Posterior cingulate gyrus (tissue), 11 donors: Measurements from ENCODE around the gene UGGT1.

Experiments
- DNase-seq, 10 donors: peaks; one replicate each; pipeline versions ENCODE4 v3.0.0 to v3.0.0-alpha.2; 2020 to 2021; ENCODE audit warnings: mixed read lengths in 3 of 10
- intact Hi-C: fragments of 100-400 bp; cut with DNase I; formaldehyde crosslinking; loops from one replicate; pipeline ENCODE4 v1.15.1; 2023

UGGT1 gene, protein sequence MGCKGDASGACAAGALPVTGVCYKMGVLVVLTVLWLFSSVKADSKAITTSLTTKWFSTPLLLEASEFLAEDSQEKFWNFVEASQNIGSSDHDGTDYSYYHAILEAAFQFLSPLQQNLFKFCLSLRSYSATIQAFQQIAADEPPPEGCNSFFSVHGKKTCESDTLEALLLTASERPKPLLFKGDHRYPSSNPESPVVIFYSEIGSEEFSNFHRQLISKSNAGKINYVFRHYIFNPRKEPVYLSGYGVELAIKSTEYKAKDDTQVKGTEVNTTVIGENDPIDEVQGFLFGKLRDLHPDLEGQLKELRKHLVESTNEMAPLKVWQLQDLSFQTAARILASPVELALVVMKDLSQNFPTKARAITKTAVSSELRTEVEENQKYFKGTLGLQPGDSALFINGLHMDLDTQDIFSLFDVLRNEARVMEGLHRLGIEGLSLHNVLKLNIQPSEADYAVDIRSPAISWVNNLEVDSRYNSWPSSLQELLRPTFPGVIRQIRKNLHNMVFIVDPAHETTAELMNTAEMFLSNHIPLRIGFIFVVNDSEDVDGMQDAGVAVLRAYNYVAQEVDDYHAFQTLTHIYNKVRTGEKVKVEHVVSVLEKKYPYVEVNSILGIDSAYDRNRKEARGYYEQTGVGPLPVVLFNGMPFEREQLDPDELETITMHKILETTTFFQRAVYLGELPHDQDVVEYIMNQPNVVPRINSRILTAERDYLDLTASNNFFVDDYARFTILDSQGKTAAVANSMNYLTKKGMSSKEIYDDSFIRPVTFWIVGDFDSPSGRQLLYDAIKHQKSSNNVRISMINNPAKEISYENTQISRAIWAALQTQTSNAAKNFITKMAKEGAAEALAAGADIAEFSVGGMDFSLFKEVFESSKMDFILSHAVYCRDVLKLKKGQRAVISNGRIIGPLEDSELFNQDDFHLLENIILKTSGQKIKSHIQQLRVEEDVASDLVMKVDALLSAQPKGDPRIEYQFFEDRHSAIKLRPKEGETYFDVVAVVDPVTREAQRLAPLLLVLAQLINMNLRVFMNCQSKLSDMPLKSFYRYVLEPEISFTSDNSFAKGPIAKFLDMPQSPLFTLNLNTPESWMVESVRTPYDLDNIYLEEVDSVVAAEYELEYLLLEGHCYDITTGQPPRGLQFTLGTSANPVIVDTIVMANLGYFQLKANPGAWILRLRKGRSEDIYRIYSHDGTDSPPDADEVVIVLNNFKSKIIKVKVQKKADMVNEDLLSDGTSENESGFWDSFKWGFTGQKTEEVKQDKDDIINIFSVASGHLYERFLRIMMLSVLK (N-terminal part only)

DNA sequence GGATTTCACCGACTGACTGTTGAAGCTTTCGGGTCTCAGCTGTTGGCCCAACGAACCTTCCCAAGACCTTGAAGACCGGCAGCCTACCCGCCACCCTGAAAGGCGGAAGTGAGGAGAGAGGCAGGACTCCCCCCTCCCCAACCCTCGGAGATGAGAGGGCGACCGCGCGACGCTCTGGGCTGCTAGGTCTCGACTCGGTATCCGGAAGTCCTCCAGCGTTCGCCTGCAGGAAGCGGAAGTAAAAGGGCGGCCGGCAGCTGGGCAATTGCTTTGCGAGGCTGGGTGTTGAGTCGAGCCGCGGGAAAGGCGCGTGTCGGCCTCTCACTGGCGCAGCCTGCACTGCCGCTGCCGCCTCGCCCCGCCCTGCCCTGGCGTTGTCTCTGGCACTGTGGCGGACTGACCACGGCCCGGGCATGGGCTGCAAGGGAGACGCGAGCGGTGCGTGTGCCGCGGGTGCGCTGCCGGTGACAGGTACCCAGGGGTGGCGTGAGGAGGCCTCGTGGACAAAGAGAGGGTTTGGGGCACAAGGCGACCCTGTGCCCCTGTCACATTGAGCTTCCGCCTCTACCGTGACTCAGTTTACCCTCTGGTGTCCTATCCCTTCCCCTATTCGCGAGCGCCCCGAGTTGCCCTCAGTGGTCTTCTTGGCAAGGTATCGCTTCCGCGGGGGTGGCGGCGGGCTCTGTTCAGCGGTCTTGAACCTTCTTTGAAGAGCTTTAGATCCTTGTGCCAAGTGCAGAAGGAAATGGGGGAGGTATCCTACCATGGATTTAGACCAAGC is at the start of gene UGGT1:
TSS of gene UGGT1 (plus strand) at position 256 of the 781 bp plus-strand sequence. CDS start at position 414, 158 bp downstream.
- peak; percentile 91 to 99 (median 94) for DNase-seq
- intact Hi-C loops = loop anchor here (2.0 to 10.0 kb wide), 3 partner anchors 64 to 386 kb away; partner anchors contain the start of genes AMMECR1L and SFT2D3

DNA sequence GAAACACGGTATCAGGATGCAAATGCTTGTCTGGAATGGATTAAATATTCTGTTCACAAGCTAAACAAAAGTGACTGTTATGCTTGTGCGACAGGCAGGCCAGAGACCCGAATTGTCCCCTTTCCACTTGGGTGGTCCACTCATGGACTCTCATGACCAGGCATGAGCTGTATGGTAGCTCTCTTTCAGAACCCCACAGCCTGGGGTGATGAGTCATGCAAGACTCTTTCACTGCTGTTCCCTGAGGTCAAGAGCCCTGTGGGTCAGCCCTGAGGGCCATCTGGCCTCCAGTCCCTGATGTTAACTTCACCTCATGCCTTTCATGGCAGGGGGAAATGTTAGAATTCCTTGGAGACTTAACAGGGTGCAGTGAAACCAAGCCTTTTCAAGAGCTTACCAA is 49.4 kb upstream of the UGGT1 start:
- intact Hi-C loops = no loop called here
- DNase-seq = no peak

DNA sequence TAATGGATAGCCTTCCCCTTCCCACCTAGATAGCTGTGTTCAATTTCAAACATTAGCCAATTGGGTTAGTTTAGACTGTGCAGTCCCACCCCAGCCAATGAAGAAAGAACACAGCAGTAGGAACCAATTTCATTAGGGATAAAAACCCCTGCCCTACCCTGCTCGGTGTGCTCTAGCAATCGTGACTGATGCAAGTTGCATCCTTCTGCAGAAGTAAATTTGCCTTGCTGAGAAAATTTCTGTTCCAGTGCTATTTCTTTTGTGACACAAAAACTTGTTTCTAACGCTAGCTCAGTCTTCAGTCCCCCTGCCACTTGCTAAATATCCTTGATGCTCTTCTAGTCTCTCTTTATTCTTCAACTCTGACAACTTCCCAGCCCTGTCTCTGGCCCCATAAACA is 48.0 kb upstream of the UGGT1 start:
- DNase-seq = no peak

DNA sequence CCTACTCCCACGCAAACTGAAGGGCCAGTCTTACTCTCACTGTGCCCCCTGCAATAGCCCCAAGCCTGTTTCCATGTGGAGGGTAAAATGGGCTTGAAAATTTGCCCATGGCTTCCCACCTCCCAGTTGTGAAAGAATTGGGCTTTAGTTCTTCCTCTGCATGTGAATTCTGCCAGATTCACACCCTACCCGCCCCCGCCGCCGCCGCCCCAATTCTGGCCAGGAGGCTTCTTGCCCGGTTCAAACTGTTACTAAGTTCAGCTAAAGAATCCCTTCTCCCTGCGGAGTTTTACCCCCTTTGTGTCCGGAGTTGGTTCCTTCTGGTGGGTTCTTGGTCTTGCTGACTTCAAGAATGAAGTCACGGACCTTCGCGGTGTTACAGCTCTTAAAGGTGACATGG is 37.7 kb upstream of the UGGT1 start:
- no peak for DNase-seq
- intact Hi-C loops = no loop called here

More for the DNA sequence above, 48.0 kb upstream of the UGGT1 start:
- intact Hi-C loops = no loop called here

DNA sequence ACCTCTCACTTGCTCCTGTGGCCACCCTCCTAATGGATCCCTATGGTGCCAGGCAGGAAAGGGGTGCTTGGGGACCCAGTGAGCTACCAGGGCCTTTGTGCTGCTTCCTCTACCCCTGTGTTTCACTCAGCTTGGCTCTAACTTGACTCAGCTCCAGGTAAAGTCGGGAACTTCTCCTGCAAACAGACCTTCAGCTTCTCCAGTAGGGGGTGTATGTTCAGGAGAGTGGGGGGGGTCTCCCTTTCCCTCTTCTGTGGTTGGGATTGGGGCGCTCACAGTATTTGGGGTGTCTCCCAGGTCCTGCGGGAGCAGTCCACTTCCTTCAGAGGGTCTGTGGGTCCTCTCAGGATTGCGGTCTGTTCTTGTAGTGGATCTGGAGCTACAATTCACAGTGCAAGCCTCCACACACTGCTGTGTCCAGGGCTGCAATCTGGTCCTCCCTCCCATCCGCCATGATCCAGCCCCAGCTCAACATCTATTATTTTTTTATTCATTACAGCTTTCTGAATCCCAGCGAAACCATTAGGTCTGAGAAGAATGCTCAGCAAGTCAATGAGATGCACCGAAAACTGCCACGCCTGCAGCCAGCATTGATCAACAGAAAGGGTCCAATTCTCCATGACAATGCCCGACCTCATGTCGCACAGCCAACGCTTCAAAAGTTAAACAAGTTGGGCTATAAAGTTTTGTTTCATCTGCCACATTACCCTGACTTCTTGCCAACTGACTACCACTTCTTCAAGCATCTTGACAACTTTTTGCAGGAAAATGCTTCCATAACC is 36.7 kb upstream of the UGGT1 start:
- DNase-seq = no peak
- intact Hi-C loops = no loop called here

DNA sequence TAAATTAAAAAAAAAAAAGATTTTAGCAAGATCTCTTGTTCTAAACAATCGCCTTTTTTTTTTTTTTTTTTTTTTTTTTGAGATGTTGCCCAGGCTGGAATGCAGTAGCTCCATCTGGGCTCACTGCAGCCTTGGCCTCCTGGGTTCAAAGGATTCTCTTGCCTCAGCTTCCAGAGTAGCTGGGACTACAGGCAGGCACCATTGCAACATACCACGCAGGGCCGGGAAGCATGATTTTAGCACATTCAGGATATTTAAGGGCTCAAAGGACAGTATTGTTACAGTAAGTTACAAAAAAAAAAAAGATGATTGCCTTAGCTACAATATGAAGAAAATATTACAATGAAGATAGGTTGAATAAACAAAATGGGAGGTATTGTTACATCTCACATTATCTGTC is 33.7 kb upstream of the UGGT1 start:
- intact Hi-C loops = no loop called here
- no peak for DNase-seq

DNA sequence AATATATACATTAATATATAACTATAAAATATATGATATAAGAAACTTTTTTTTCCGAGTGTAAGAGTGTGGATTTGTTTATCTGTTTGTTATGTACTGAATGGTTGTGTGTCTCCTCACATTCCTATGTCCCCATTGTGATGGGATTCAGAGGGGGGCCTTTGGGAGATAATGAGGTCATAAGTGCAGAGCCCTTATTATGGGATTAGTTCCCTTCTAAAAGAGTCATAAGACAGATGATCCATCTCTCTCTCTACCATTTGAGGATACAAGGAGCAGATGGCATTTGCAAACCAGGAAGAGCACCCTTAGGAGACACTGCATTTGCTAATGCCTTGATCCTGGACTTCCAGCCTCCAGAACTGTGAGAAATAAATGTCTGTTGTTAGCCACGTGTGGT is 32.9 kb upstream of the UGGT1 start:
- intact Hi-C loops = no loop called here

DNA sequence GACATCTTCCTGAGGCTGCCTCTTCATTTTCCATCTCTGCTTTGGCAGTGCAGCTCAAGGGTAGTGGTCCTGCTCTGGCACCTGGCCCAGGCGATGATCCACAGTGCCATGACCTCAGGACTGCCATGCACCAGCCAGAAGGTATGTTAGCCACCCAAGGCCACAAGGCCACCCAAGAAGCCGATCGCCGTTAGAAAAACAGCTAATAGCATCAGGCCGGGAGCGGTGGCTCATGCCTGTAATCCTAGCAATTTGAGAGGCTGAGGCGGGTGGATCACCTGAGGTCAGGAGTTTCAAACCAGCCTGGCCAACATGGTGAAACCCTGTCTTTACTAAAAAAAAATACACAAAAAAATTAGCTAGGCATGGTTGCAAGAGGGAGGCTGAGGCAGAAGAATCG is 28.4 kb upstream of the UGGT1 start:
- DNase-seq = no peak
- intact Hi-C loops = no loop called here

More for the DNA sequence above, 32.9 kb upstream of the UGGT1 start:
- no peak for DNase-seq

DNA sequence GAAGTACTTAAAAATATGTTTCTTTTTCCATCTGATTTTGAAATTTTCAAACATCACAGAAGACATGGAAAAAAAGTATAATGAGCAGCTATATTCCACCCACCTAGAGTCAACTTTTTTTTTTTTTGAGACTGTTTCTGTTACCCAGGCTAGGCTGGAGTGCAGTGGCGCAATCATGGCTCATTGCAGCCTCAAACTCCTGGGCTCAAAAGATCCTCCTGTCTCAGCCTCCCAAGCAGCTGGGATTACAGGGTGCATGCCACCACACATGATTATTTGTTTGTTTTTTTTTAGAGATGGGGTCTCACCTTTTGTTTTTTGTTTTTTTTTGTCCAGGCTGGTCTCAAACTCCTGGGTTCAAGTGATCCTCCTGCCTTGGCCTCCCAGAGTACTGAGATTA is 26.6 kb upstream of the UGGT1 start:
- DNase-seq = no peak
- intact Hi-C loops = no loop called here

DNA sequence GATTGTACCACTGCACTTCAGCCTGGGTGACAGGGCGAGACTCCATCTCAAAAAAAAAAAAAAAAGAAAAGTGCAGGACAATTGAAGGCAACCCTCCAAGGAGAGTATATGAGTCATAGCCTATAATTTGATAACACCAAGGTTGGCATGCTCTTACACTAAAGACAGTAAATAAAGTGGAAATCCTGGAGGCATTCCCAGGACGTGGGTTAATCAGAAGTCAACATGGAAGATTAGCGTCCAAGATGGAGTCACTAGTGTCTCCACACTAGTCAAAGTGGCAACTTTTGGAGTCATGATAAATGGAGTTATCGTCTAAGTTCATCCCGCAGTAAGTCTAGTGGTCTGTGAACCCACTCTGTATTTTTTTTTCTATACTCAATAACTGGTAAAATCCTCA is 21.2 kb upstream of the UGGT1 start:
- no peak for DNase-seq
- intact Hi-C loops = no loop called here

DNA sequence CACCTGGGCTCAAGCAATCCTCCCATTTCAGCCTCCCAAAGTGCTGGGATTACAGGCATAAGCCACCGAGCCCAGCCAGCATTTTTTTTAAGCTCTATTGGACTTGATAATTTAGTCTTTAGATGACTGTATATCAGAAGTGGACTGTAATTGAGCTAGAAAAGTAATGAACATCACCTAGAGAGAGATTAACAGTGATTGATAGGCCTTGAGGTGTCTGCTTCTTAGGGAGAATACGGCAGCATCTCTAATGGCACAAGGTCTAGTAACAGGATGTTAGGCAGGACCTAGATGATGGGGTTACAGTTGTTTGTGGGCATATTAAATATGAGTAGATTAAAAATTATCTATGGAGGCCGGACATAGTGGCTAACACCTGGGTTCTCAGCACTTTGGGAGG is 17.7 kb upstream of the UGGT1 start:
- DNase-seq = no peak
- intact Hi-C loops = no loop called here

DNA sequence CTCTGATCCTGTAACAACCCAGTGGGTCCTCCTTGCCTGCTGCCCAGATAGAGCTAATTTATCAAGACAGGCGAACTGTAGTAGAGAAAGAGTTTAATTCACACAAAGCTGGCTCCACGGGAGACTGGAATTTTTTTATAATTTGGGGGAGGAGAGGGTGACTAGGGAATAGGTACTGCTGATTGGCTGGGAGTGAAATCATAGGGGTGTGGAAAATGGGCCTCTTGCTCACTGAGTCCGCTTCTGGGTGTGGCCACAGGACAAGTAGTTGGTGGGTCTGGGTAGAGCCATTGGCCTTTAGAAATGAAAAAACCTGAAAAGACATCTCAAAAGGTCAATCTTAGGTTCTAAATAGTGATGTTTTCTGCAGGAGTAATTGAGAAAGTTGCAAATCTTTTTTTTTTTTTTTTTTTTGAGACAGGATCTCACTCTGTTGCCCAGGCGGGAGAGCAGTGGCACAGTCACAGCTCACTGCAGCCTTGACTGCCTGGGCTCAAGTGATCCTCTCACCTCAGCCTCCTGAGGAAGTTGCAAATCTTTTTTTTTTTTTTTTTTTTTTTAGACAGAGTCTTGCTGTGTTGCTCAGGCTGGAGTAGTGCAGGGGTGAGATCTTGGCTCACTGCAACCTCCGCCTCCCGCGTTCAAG is 14.4 kb upstream of the UGGT1 start:
- no peak for DNase-seq

DNA sequence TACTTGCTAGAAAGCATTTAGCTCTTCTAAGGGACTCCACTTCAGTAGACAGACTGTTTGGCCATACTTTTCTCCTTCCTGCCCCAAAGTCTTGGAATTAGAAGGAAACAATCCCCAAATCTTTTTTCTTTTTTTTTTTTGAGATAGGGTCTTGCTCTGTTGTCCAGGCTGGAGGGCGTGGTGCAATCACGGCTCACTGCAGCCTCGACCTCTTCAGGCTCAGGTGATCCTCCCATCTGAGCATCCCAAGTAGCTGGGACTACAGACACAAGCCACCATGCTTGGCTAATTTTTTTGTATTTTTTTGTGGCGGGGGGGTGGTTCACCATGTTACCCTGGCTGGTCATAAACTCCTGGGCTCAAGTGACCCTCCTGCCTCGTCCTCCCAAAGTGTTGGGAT is 6.2 kb upstream of the UGGT1 start:
- intact Hi-C loops = no loop called here
- no peak for DNase-seq

More for the DNA sequence above, 14.4 kb upstream of the UGGT1 start:
- intact Hi-C loops = no loop called here

DNA sequence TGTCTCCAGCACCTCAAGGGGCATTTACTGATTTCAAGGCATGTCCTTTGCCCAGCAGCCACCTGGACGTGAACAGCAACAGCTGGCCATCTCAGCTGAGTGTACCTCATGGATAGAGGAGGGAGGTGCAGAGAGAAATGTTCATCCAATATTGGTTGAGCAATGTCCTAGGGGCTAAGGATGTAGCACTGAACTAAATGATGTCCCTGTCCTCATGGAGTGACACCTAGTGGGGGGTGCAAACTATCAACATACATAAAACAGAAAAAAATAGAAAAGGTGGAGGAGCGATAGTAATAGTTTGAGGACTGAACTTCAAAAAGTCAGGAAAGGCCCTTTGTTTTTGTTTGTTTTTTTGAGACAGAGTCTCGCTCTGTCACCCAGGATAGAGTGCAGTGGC is 4.8 kb upstream of the UGGT1 start:
- intact Hi-C loops = no loop called here
- no peak for DNase-seq

DNA sequence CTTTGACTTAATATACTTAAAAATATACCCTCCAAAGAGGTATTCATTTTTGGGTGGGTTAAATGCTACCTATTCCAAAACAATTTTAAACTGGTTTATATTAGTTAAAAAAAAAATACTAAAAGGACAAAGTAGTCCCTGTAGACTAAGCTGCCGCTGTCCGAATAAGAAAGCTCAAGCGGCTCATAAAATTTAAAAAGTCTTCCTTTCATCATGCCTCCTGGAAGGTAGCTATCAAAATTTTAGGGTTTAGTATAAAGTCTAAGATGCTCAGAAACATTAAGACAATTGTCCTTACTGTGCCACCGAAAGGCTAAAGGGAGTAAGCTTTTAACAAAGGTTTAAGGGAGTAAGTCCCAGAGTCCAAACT is 440 bp upstream of the UGGT1 start:
- intact Hi-C loops = loop anchor here (2.0 to 10.0 kb wide), 3 partner anchors 64 to 386 kb away; partner anchors contain the start of genes AMMECR1L and SFT2D3
- DNase-seq = no peak

DNA sequence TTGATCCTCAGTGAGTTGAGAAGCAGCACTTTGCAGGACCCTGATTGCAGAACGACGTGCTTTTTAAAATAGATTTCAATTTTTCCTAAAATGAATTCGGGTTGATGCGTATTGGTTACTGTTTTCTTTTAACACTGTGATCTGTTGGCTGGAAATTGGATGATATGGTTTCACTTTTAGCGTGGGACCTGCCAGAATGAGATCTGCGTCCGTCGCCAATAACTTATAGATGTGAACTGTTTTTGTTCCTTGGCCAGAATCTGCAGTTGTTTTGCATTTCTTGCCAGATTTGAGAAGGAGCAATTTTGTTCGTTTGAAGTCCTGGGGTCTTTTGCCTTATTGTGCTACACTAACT is 703 bp downstream of the UGGT1 start:
- intact Hi-C loops = loop anchor here (2.0 to 10.0 kb wide), 3 partner anchors 65 to 387 kb away; partner anchors contain the start of genes AMMECR1L and SFT2D3
- DNase-seq = no peak

DNA sequence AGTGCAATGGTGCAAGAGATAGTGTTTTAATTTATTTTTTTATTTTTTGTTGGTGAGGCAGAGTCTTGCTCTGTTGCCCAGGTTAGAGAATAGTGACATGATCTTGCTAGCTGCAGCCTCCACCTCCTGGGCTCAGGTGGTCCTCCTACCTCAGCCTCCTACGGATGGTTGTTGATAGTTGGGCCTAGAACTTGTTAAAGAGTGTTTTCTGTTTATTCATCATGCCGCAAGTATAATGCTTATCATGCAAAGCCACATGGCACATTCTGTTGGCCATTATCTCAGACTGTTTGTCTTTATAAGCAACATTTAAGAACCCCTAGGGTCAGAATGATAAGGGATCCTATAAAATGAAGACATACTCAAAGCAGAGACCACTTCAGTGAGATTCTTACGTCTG is 1.7 kb downstream of the UGGT1 start:
- no peak for DNase-seq
- intact Hi-C loops = loop anchor here (10.0 kb wide), 2 partner anchors 208 to 388 kb away; partner anchors contain the start of genes AMMECR1L and SFT2D3

DNA sequence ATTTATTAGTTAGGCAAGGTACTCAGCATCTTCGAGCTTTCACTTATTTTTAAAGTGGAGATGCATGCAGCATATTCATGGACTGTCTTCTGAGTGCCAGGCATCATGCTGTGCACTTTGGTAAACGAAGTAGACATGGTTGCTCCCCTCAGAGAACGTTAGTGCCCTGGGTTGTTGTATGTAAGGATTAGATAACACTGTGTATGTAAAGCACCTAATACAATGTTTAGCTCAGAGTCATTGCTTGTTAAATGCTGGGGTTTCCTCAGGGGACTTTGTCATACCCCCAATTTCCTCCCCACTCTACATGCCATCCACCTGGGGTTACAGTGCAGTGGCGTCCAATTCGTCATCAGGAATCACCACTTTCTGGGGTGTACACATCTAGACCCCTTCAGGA is 2.8 kb downstream of the UGGT1 start:
- DNase-seq = no peak
- intact Hi-C loops = loop anchor here (10.0 kb wide), 2 partner anchors 209 to 389 kb away; partner anchors contain the start of genes AMMECR1L and SFT2D3
